Liver (tissue), 3 donors: ENCODE data around the gene NUP42.

ENCODE experiments used
- ATF3 ChIP-seq: IDR thresholded peaks from 2 replicates; pipeline ENCODE4 v1.6.1; 2016; ENCODE audit warnings: antibody characterized with exemption
- EGR1 ChIP-seq, 2 donors: IDR thresholded peaks; 2 replicates each; pipeline ENCODE4 v1.6.1; 2016 to 2018; ENCODE audit warnings: antibody characterized with exemption in 2 of 2, low read depth in 2 of 2
- GABPA ChIP-seq, 2 donors: IDR thresholded peaks in 1 of 2; conservative IDR thresholded peaks in 1 of 2; 2 replicates each; pipeline ENCODE4 v1.6.1; 2016; ENCODE audit warnings: antibody characterized with exemption in 2 of 2, mild to moderate bottlenecking in 1 of 2, moderate library complexity in 1 of 2
- HNF4G ChIP-seq: IDR thresholded peaks from 2 replicates; pipeline ENCODE4 v1.6.1; 2016; ENCODE audit warnings: antibody characterized with exemption
- JUND ChIP-seq, 2 donors: IDR thresholded peaks; 2 replicates each; pipeline ENCODE4 v1.6.1; 2016; ENCODE audit warnings: antibody characterized with exemption in 2 of 2
- RAD21 ChIP-seq, 2 donors: IDR thresholded peaks; 2 replicates each; pipeline ENCODE4 v1.6.1; 2016; ENCODE audit warnings: antibody characterized with exemption in 2 of 2, mild to moderate bottlenecking in 2 of 2
- RXRA ChIP-seq, 2 donors: IDR thresholded peaks; 2 replicates each; pipeline ENCODE4 v1.6.1; 2017 to 2018; ENCODE audit warnings: antibody characterized with exemption in 2 of 2, mild to moderate bottlenecking in 1 of 2
- SP1 ChIP-seq: IDR thresholded peaks from 2 replicates; pipeline ENCODE4 v1.6.1; 2018; ENCODE audit warnings: antibody characterized with exemption, mild to moderate bottlenecking
- TAF1 ChIP-seq: conservative IDR thresholded peaks from 2 replicates; pipeline ENCODE4 v1.6.1; 2016; ENCODE audit warnings: antibody characterized with exemption, mild to moderate bottlenecking
- YY1 ChIP-seq: IDR thresholded peaks from 2 replicates; pipeline ENCODE4 v1.6.1; 2016; ENCODE audit warnings: antibody characterized with exemption, mild to moderate bottlenecking
- TF ChIP-seq, protein P1 (sequence below): fragments of 150-350 bp; IDR thresholded peaks from 2 replicates; pipeline ENCODE4 v1.5.1; 2017; ENCODE audit warnings: improper control_type of control experiment, low read depth, low read length; ENCODE audit not compliant: missing input control
- TF ChIP-seq, protein P2 (sequence below): IDR thresholded peaks from 2 replicates; pipeline ENCODE4 v1.6.1; 2016; ENCODE audit warnings: antibody characterized with exemption, mild to moderate bottlenecking
- TF ChIP-seq, protein P3 (sequence below): IDR thresholded peaks from 2 replicates; pipeline ENCODE4 v1.6.1; 2016; ENCODE audit warnings: antibody characterized with exemption
- TF ChIP-seq, protein P4 (sequence below): IDR thresholded peaks from 2 replicates; pipeline ENCODE4 v1.6.1; 2016; ENCODE audit warnings: antibody characterized with exemption
- donor health status: healthy.
- donor health status: healthy.

DNA sequence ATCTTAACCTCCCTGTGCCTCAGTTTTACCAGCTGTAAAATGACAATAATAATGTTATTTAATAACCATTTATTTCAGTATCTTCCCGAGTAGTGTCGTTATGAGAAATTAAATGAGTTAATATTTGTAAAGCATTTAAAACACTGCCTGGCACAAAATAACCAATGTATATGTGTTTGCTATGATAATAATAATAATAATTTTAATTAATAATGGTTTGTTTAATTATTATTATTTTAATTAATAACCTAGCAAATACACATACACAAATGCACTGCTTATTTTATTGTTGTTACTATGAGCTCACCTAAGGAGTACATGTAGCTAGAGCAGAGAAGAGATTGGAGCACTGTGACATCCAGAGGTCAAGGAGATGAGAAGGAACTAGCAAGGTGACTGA lies 46.6 kb downstream of the NUP42 start:
- TF ChIP-seq RAD21 (IDR thresholded peaks at IDR 0.05) (no peak), HNF4G (no peak), EGR1 (IDR thresholded peaks at IDR 0.05; ENCODE audit: low read depth in 2 of 2) (no peak), TAF1 (no peak), ATF3 (no peak), JUND (IDR thresholded peaks at IDR 0.05) (no peak), GABPA (IDR thresholded peaks at IDR 0.05 in 1 of 2, conservative IDR thresholded peaks at IDR 0.05 in 1 of 2) (no peak), RXRA (IDR thresholded peaks at IDR 0.05) (no peak), SP1 (no peak), YY1 (no peak)
- TF ChIP-seq, protein P1, sequence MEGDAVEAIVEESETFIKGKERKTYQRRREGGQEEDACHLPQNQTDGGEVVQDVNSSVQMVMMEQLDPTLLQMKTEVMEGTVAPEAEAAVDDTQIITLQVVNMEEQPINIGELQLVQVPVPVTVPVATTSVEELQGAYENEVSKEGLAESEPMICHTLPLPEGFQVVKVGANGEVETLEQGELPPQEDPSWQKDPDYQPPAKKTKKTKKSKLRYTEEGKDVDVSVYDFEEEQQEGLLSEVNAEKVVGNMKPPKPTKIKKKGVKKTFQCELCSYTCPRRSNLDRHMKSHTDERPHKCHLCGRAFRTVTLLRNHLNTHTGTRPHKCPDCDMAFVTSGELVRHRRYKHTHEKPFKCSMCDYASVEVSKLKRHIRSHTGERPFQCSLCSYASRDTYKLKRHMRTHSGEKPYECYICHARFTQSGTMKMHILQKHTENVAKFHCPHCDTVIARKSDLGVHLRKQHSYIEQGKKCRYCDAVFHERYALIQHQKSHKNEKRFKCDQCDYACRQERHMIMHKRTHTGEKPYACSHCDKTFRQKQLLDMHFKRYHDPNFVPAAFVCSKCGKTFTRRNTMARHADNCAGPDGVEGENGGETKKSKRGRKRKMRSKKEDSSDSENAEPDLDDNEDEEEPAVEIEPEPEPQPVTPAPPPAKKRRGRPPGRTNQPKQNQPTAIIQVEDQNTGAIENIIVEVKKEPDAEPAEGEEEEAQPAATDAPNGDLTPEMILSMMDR: no peak
- TF ChIP-seq, protein P2, sequence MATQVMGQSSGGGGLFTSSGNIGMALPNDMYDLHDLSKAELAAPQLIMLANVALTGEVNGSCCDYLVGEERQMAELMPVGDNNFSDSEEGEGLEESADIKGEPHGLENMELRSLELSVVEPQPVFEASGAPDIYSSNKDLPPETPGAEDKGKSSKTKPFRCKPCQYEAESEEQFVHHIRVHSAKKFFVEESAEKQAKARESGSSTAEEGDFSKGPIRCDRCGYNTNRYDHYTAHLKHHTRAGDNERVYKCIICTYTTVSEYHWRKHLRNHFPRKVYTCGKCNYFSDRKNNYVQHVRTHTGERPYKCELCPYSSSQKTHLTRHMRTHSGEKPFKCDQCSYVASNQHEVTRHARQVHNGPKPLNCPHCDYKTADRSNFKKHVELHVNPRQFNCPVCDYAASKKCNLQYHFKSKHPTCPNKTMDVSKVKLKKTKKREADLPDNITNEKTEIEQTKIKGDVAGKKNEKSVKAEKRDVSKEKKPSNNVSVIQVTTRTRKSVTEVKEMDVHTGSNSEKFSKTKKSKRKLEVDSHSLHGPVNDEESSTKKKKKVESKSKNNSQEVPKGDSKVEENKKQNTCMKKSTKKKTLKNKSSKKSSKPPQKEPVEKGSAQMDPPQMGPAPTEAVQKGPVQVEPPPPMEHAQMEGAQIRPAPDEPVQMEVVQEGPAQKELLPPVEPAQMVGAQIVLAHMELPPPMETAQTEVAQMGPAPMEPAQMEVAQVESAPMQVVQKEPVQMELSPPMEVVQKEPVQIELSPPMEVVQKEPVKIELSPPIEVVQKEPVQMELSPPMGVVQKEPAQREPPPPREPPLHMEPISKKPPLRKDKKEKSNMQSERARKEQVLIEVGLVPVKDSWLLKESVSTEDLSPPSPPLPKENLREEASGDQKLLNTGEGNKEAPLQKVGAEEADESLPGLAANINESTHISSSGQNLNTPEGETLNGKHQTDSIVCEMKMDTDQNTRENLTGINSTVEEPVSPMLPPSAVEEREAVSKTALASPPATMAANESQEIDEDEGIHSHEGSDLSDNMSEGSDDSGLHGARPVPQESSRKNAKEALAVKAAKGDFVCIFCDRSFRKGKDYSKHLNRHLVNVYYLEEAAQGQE: no peak
- TF ChIP-seq, protein P3, sequence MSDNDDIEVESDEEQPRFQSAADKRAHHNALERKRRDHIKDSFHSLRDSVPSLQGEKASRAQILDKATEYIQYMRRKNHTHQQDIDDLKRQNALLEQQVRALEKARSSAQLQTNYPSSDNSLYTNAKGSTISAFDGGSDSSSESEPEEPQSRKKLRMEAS: no peak
- TF ChIP-seq, protein P4, sequence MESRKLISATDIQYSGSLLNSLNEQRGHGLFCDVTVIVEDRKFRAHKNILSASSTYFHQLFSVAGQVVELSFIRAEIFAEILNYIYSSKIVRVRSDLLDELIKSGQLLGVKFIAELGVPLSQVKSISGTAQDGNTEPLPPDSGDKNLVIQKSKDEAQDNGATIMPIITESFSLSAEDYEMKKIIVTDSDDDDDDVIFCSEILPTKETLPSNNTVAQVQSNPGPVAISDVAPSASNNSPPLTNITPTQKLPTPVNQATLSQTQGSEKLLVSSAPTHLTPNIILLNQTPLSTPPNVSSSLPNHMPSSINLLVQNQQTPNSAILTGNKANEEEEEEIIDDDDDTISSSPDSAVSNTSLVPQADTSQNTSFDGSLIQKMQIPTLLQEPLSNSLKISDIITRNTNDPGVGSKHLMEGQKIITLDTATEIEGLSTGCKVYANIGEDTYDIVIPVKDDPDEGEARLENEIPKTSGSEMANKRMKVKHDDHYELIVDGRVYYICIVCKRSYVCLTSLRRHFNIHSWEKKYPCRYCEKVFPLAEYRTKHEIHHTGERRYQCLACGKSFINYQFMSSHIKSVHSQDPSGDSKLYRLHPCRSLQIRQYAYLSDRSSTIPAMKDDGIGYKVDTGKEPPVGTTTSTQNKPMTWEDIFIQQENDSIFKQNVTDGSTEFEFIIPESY: no peak
